ENCODE measurements around the gene ZNF101. TPM values are rescaled to one million over a fixed set of nuclear protein-coding genes. Genes with fewer than 3 reads are reported as not detected.
"Not testable (repeated sequence)": the region's sequence is repeated elsewhere in the genome, so short reads cannot be mapped to it uniquely, and the experiment has no call there.

ZNF101 gene
- polyA plus RNA-seq, 1 donor from 2014 or later, result 12.2 TPM

GRCh38 chr19:19679176-19680073 lies 10.8 kb downstream of the ZNF101 start:
- no peaks in the 10 kb centered on the region for H3K27me3 ChIP-seq (ENCODE audit: insufficient read depth, low read depth, low read length)
- no peak overlapping the region for H3K4me3 ChIP-seq (ENCODE audit: low read length)
- no peak overlapping the region for H3K9ac ChIP-seq (ENCODE audit: low read length)
- no peak for TF ChIP-seq REST (IDR thresholded peaks at IDR 0.05; ENCODE audit: borderline replicate concordance)
- no peak for TF ChIP-seq EZH2 (IDR thresholded peaks at IDR 0.05; ENCODE audit: borderline replicate concordance, insufficient read depth, low read length, poor library complexity, severe bottlenecking)
- TF ChIP-seq MXI1 (conservative IDR thresholded peaks at IDR 0.05; ENCODE audit: poor library complexity, severe bottlenecking), result no peak
- TF ChIP-seq CTCF (IDR thresholded peaks at IDR 0.05; ENCODE audit: poor library complexity, severe bottlenecking), result no peak
- TF ChIP-seq POLR2AphosphoS5 (IDR thresholded peaks at IDR 0.05), result no peak
- H2AFZ ChIP-seq (ENCODE audit: low read depth, low read length), result no peak overlapping the region
- no peaks in the 10 kb centered on the region for H4K20me1 ChIP-seq (ENCODE audit: insufficient read depth)
- H3K79me2 ChIP-seq (replicated peaks; ENCODE audit: insufficient read depth, low read length), result no peaks in the 10 kb centered on the region
- no peaks in the 10 kb centered on the region for H3K9me3 ChIP-seq (ENCODE audit: low read length)
- no peaks in the 10 kb centered on the region for H3K9me2 ChIP-seq (ENCODE audit: insufficient read depth, low read length)
- peaks cover 10% of the 10 kb centered on the region for H3K36me3 ChIP-seq (ENCODE audit: insufficient read depth, low read length)
- no peaks in the 10 kb centered on the region for H3F3A ChIP-seq (ENCODE audit: insufficient read depth, low read length, poor library complexity, severe bottlenecking)
- H3K4me2 ChIP-seq (ENCODE audit: low read length), result no peak overlapping the region
- no peak overlapping the region for H3K27ac ChIP-seq (ENCODE audit: low read length)

GRCh38 chr19:19686119-19686518 lies 17.5 kb downstream of the ZNF101 start:
- not testable (repeated sequence) for H2AFZ ChIP-seq (ENCODE audit: low read depth, low read length); H3K4me2 ChIP-seq (ENCODE audit: low read length); H3F3A ChIP-seq (ENCODE audit: insufficient read depth, low read length, poor library complexity, severe bottlenecking); H3K9me3 ChIP-seq (ENCODE audit: low read length); H3K27me3 ChIP-seq (ENCODE audit: insufficient read depth, low read depth, low read length); H3K9me2 ChIP-seq (ENCODE audit: insufficient read depth, low read length); H3K36me3 ChIP-seq (ENCODE audit: insufficient read depth, low read length); H3K79me2 ChIP-seq (replicated peaks; ENCODE audit: insufficient read depth, low read length); H3K9ac ChIP-seq (ENCODE audit: low read length); H3K27ac ChIP-seq (ENCODE audit: low read length); H3K4me3 ChIP-seq (ENCODE audit: low read length); H4K20me1 ChIP-seq (ENCODE audit: insufficient read depth)

- no peak overlapping the region for H3K4me2 ChIP-seq (ENCODE audit: low read length)
- no peak overlapping the region for H2AFZ ChIP-seq (ENCODE audit: low read depth, low read length)
- H3K4me3 ChIP-seq (ENCODE audit: low read length), result no peak overlapping the region
- H3F3A ChIP-seq (ENCODE audit: insufficient read depth, low read length, poor library complexity, severe bottlenecking), result no peaks in the 10 kb centered on the region
- H3K79me2 ChIP-seq (replicated peaks; ENCODE audit: insufficient read depth, low read length), result no peaks in the 10 kb centered on the region
- H3K9ac ChIP-seq (ENCODE audit: low read length), result no peak overlapping the region
- H4K20me1 ChIP-seq (ENCODE audit: insufficient read depth), result no peaks in the 10 kb centered on the region
- no peaks in the 10 kb centered on the region for H3K9me3 ChIP-seq (ENCODE audit: low read length)
- TF ChIP-seq EP300 (conservative IDR thresholded peaks at IDR 0.05; ENCODE audit: poor library complexity, severe bottlenecking) (no peak), EZH2 (IDR thresholded peaks at IDR 0.05; ENCODE audit: borderline replicate concordance, insufficient read depth, low read length, poor library complexity, severe bottlenecking) (no peak), SMC3 (conservative IDR thresholded peaks at IDR 0.05; ENCODE audit: poor library complexity) (no peak), MXI1 (conservative IDR thresholded peaks at IDR 0.05; ENCODE audit: poor library complexity, severe bottlenecking) (no peak), REST (IDR thresholded peaks at IDR 0.05; ENCODE audit: borderline replicate concordance) (no peak), CTCF (IDR thresholded peaks at IDR 0.05; ENCODE audit: poor library complexity, severe bottlenecking) (no peak), POLR2AphosphoS5 (IDR thresholded peaks at IDR 0.05) (no peak), RAD21 (conservative IDR thresholded peaks at IDR 0.05) (no peak), TAF1 (IDR thresholded peaks at IDR 0.05; ENCODE audit: low read depth) (no peak)
- no peak overlapping the region for H3K27ac ChIP-seq (ENCODE audit: low read length)
- H3K9me2 ChIP-seq (ENCODE audit: insufficient read depth, low read length), result no peaks in the 10 kb centered on the region
- H3K36me3 ChIP-seq (ENCODE audit: insufficient read depth, low read length), result no peaks in the 10 kb centered on the region
- H3K27me3 ChIP-seq (ENCODE audit: insufficient read depth, low read depth, low read length), result no peaks in the 10 kb centered on the region
These were observed 17.9 kb downstream of the ZNF101 start for GRCh38 chr19:19686580-19686979.
